ENCODE results near the gene LAPTM5.

- TF ChIP-seq POLR2A (IDR thresholded peaks at IDR 0.05; ENCODE audit: control extremely low read depth in 1 of 2, low read depth in 2 of 2, low read length in 2 of 2) (no peak), EZH2 (IDR thresholded peaks at IDR 0.05; ENCODE audit: low read depth, low read length, severe bottlenecking) (no peak), BRCA1 (IDR thresholded peaks at IDR 0.05; ENCODE audit: low read depth, low read length) (no peak), CTCF (IDR thresholded peaks at IDR 0.05; ENCODE audit: control extremely low read depth in 1 of 3, insufficient read depth in 1 of 3, low read depth in 1 of 3, low read length in 3 of 3) (no peak)
Measured at GRCh38 chr1:30699762-30700161, 57.8 kb downstream of the LAPTM5 start.
